AG04450 (cell line): ENCODE measurements around the gene FYTTD1. TPM values are rescaled to one million over a fixed set of nuclear protein-coding genes. Genes with fewer than 3 reads are reported as not detected.
A peak's percentile ranks its signal among the peaks of the same experiment; 100 is the strongest.

Experiments used
- CTCF ChIA-PET: fragments of 300-600, 350-600 bp; formaldehyde crosslinking; extraction: SDS; loops from one replicate; lab custom pipeline; 2022; ENCODE audit warnings: antibody characterized with exemption, inconsistent platforms; lab: Charles Lee
- POLR2A ChIA-PET: fragments of 350-600 bp; formaldehyde crosslinking; extraction: SDS; loops from one replicate; lab custom pipeline; 2021; ENCODE audit warnings: antibody characterized with exemption, inconsistent platforms; lab: Yijun Ruan, JAX
- DNase-seq: peaks from one replicate; pipeline ENCODE4 v3.0.0-alpha.2; 2011; ENCODE audit warnings: low read depth, low spot score
- H3K27ac ChIP-seq: one replicate; pipeline ENCODE4 v1.5.1; 2012; ENCODE audit warnings: low read depth, low read length, control low read depth
- H3K27me3 ChIP-seq: one replicate; pipeline ENCODE4 v1.6.0; 2012; ENCODE audit warnings: low read length; ENCODE audit not compliant: control insufficient read depth, insufficient read depth
- H3K4me3 ChIP-seq: 2 replicates; pipeline ENCODE4 v1.5.1; 2011; ENCODE audit warnings: mild to moderate bottlenecking, low read depth, low read length, control low read depth
- H3K9me3 ChIP-seq: 2 replicates; pipeline ENCODE4 v1.5.1; 2012; ENCODE audit warnings: low read length; ENCODE audit not compliant: control insufficient read depth, insufficient read depth
- CTCF ChIP-seq: IDR thresholded peaks from 2 replicates; pipeline ENCODE4 v1.5.1; 2011; ENCODE audit warnings: low read depth, low read length, control low read depth, inconsistent platforms
- polyA plus RNA-seq: library from polyadenylated mRNA; depleted of rRNA; stranded (reverse); fragments of >200 nt; gene quantifications from 2 replicates; pipeline ENCODE4 v1.2.3, GENCODE V29; 2011

Gene FYTTD1
- polyA plus RNA-seq, 1 experiment: 65.5 TPM

GRCh38 chr3:197748597-197749314 lies 927 bp upstream of the FYTTD1 start:
- no peak for DNase-seq
- H3K27me3 ChIP-seq: no peaks in the 10 kb centered on the region
- H3K4me3 ChIP-seq: peak overlapping the region; percentile 82
- CTCF ChIA-PET: interaction anchor here (0.9 kb wide), 1 partner anchor 41 kb away, joined by 3 read pairs; no protein-coding TSS in a partner anchor
- no peak for TF ChIP-seq CTCF
- H3K27ac ChIP-seq: peak overlapping the region; percentile 75
- no peaks in the 10 kb centered on the region for H3K9me3 ChIP-seq
- POLR2A ChIA-PET: interaction anchor here (1.2 kb wide), 1 partner anchor 38 kb away, joined by 3 read pairs; no protein-coding TSS in a partner anchor

GRCh38 chr3:197749315-197749600 lies 425 bp upstream of the FYTTD1 start:
- POLR2A ChIA-PET: interaction anchor here (1.2 kb wide), 1 partner anchor 38 kb away, joined by 3 read pairs; no protein-coding TSS in a partner anchor
- no peak for TF ChIP-seq CTCF
- CTCF ChIA-PET: interaction anchor here (0.9 kb wide), 1 partner anchor 40 kb away, joined by 3 read pairs; no protein-coding TSS in a partner anchor
- Histone ChIP-seq H3K27me3 (no peaks in the 10 kb centered on the region), H3K4me3 (peak overlapping the region; percentile 82), H3K9me3 (no peaks in the 10 kb centered on the region), H3K27ac (peak overlapping the region; percentile 75)
- DNase-seq: no peak

GRCh38 chr3:197750396-197750831 lies 731 bp downstream of the FYTTD1 start:
- Histone ChIP-seq H3K27me3 (no peaks in the 10 kb centered on the region), H3K9me3 (no peaks in the 10 kb centered on the region), H3K4me3 (peak overlapping the region; percentile 82), H3K27ac (peak overlapping the region; percentile 72)
- CTCF ChIA-PET: interaction anchor here (1.3 kb wide), 1 partner anchor 151 kb away, joined by 4 read pairs; no protein-coding TSS in a partner anchor
- TF ChIP-seq CTCF: peak; percentile 14; the same call in 1 of the 2 replicates
- POLR2A ChIA-PET: no interaction called here
- no peak for DNase-seq

GRCh38 chr3:197750858-197751737 lies 1.4 kb downstream of the FYTTD1 start:
- no peak for DNase-seq
- Histone ChIP-seq H3K27me3 (no peaks in the 10 kb centered on the region), H3K27ac (peak overlapping the region; percentile 72), H3K4me3 (peak overlapping the region; percentile 82), H3K9me3 (no peaks in the 10 kb centered on the region)
- POLR2A ChIA-PET: no interaction called here
- CTCF ChIA-PET: interaction anchor here (1.3 kb wide), 1 partner anchor 152 kb away, joined by 4 read pairs; no protein-coding TSS in a partner anchor
- TF ChIP-seq CTCF: no peak
